ENCODE measurements around the gene TMPRSS3. TPM values are rescaled to one million over a fixed set of nuclear protein-coding genes. Genes with fewer than 3 reads are reported as not detected.

Gene TMPRSS3
- total and polyA plus RNA-seq, 3 donors from 2014 or later, result 0.40 to 0.56 TPM; not detected in 1

- Histone ChIP-seq H3K4me3 (no peak overlapping the region), H3K36me3 (ENCODE audit: low read depth, missing control alignments) (no peaks in the 10 kb centered on the region), H3K9me3 (no peaks in the 10 kb centered on the region), H3K27ac (no peak overlapping the region), H3K27me3 (no peaks in the 10 kb centered on the region), H3K4me1 (no peaks in the 10 kb centered on the region)
- TF ChIP-seq CTCF (IDR thresholded peaks at IDR 0.05), result no peak
- TF ChIP-seq POLR2A (IDR thresholded peaks at IDR 0.05), result no peak
- intact Hi-C loops (cut with DNase I; ENCODE audit: low total_unique reads), result no loop called here
- 83 to 91% methylated on average over 7 of the region's 7 CpGs for WGBS, 2 donors
- no peak for DNase-seq
Observed at GRCh38 chr21:42406866-42407265, 11.0 kb upstream of the TMPRSS3 start.

GRCh38 chr21:42406201-42406621 is 10.4 kb upstream of the TMPRSS3 start:
- H3K4me1 ChIP-seq, result no peaks in the 10 kb centered on the region
- WGBS, 2 donors, result 50 to 63% methylated on average over 6 to 10 of the region's 10 CpGs
- no peak for DNase-seq
- H3K36me3 ChIP-seq (ENCODE audit: low read depth, missing control alignments), result no peaks in the 10 kb centered on the region
- H3K9me3 ChIP-seq, result no peaks in the 10 kb centered on the region
- H3K27me3 ChIP-seq, result no peaks in the 10 kb centered on the region
- TF ChIP-seq CTCF (IDR thresholded peaks at IDR 0.05), result no peak
- TF ChIP-seq POLR2A (IDR thresholded peaks at IDR 0.05), result no peak
- H3K4me3 ChIP-seq, result no peak overlapping the region
- intact Hi-C loops (cut with DNase I; ENCODE audit: low total_unique reads), result no loop called here
- H3K27ac ChIP-seq, result no peak overlapping the region

- Histone ChIP-seq H3K27ac (no peak overlapping the region), H3K9me3 (no peaks in the 10 kb centered on the region), H3K4me3 (no peak overlapping the region), H3K4me1 (no peaks in the 10 kb centered on the region), H3K27me3 (no peaks in the 10 kb centered on the region), H3K36me3 (ENCODE audit: low read depth, missing control alignments) (no peaks in the 10 kb centered on the region)
- no peak for DNase-seq
- TF ChIP-seq CTCF (IDR thresholded peaks at IDR 0.05), result no peak
- TF ChIP-seq POLR2A (IDR thresholded peaks at IDR 0.05), result no peak
- intact Hi-C loops (cut with DNase I; ENCODE audit: low total_unique reads), result no loop called here
- WGBS, 2 donors, result 91 to 92% methylated on average over 13 to 23 of the region's 23 CpGs
Observed at GRCh38 chr21:42405064-42406013, 9.5 kb upstream of the TMPRSS3 start.

GRCh38 chr21:42404539-42404938 is 8.7 kb upstream of the TMPRSS3 start:
- intact Hi-C loops (cut with DNase I; ENCODE audit: low total_unique reads), result no loop called here
- DNase-seq, result no peak
- TF ChIP-seq CTCF (IDR thresholded peaks at IDR 0.05) (no peak), POLR2A (IDR thresholded peaks at IDR 0.05) (no peak)
- 86 to 92% methylated on average over 10 of the region's 10 CpGs for WGBS, 2 donors
- no peak overlapping the region for H3K4me3 ChIP-seq
- H3K27me3 ChIP-seq, result no peaks in the 10 kb centered on the region
- H3K36me3 ChIP-seq (ENCODE audit: low read depth, missing control alignments), result no peaks in the 10 kb centered on the region
- no peak overlapping the region for H3K27ac ChIP-seq
- H3K9me3 ChIP-seq, result no peaks in the 10 kb centered on the region
- H3K4me1 ChIP-seq, result no peaks in the 10 kb centered on the region
